H9 (cell line): Measurements from ENCODE around the gene DLD. TPM values are rescaled to one million over a fixed set of nuclear protein-coding genes. Genes with fewer than 3 reads are reported as not detected.

Source experiments
- DNase-seq: peaks from one replicate; pipeline ENCODE4 v3.0.0-alpha.2; 2017
- H2AFZ ChIP-seq: one replicate; pipeline ENCODE4 v1.6.1; 2013; ENCODE audit warnings: mild to moderate bottlenecking, low read length, control low read depth, moderate library complexity
- H2AK5ac ChIP-seq: 2 replicates; pipeline ENCODE4 v1.6.1; 2013; ENCODE audit warnings: low read length, control low read depth, mixed read lengths; ENCODE audit not compliant: insufficient read length
- H2BK120ac ChIP-seq: one replicate; pipeline ENCODE4 v1.6.1; 2013; ENCODE audit warnings: low read depth, mild to moderate bottlenecking, low read length, control low read depth, inconsistent platforms; ENCODE audit not compliant: poor library complexity, severe bottlenecking
- H2BK12ac ChIP-seq: 2 replicates; pipeline ENCODE4 v1.6.1; 2013; ENCODE audit warnings: low read length, control low read depth, mixed read lengths, low read depth; ENCODE audit not compliant: insufficient read length
- H2BK15ac ChIP-seq: 2 replicates; pipeline ENCODE4 v1.6.1; 2013; ENCODE audit warnings: low read depth, low read length, control low read depth
- H2BK20ac ChIP-seq: one replicate; pipeline ENCODE4 v1.6.1; 2013; ENCODE audit warnings: low read depth, mild to moderate bottlenecking, low read length, control low read depth, inconsistent platforms; ENCODE audit not compliant: poor library complexity, severe bottlenecking
- H2BK5ac ChIP-seq: 2 replicates; pipeline ENCODE4 v1.6.1; 2013; ENCODE audit warnings: low read length, control low read depth, mixed read lengths; ENCODE audit not compliant: insufficient read length
- H3K14ac ChIP-seq: 2 replicates; pipeline ENCODE4 v1.6.1; 2013; ENCODE audit warnings: low read length, control low read depth; ENCODE audit not compliant: insufficient read depth
- H3K18ac ChIP-seq: 2 replicates; pipeline ENCODE4 v1.6.1; 2013; ENCODE audit warnings: low read depth, mild to moderate bottlenecking, mixed read lengths, low read length, control low read depth; ENCODE audit not compliant: insufficient read length
- H3K23ac ChIP-seq: 2 replicates; pipeline ENCODE4 v1.6.1; 2013; ENCODE audit warnings: low read length, control low read depth, mixed read lengths, low read depth; ENCODE audit not compliant: insufficient read length
- H3K23me2 ChIP-seq: 2 replicates; pipeline ENCODE4 v1.6.1; 2013; ENCODE audit warnings: low read depth, mild to moderate bottlenecking, mixed read lengths, low read length, control low read depth; ENCODE audit not compliant: insufficient read length, poor library complexity, severe bottlenecking
- H3K27ac ChIP-seq: 2 replicates; pipeline ENCODE4 v1.5.1; 2013; ENCODE audit warnings: low read length, control low read depth, mixed read lengths, low read depth; ENCODE audit not compliant: insufficient read length
- H3K27me3 ChIP-seq: 2 replicates; pipeline ENCODE4 v1.6.1; 2013; ENCODE audit warnings: low read length, control low read depth, inconsistent platforms; ENCODE audit not compliant: insufficient read depth
- H3K4ac ChIP-seq: 2 replicates; pipeline ENCODE4 v1.6.1; 2013; ENCODE audit warnings: low read depth, mild to moderate bottlenecking, control low read depth, inconsistent platforms, low read length, moderate library complexity
- H3K4me1 ChIP-seq: 2 replicates; pipeline ENCODE4 v1.6.1; 2013; ENCODE audit warnings: low read length, control low read depth, inconsistent platforms; ENCODE audit not compliant: insufficient read depth
- H3K4me2 ChIP-seq: 2 replicates; pipeline ENCODE4 v1.6.1; 2013; ENCODE audit warnings: low read length, control low read depth, mixed read lengths; ENCODE audit not compliant: insufficient read length, insufficient read depth
- H3K56ac ChIP-seq: 2 replicates; pipeline ENCODE4 v1.6.1; 2013; ENCODE audit warnings: low read depth, mild to moderate bottlenecking, mixed read lengths, low read length, control low read depth; ENCODE audit not compliant: insufficient read length
- H3K79me1 ChIP-seq: 2 replicates; pipeline ENCODE4 v1.6.1; 2013; ENCODE audit warnings: low read depth, mild to moderate bottlenecking, moderate library complexity, low read length, control low read depth, inconsistent platforms; ENCODE audit not compliant: insufficient read depth, poor library complexity, severe bottlenecking
- H3K79me2 ChIP-seq: 2 replicates; pipeline ENCODE4 v1.6.1; 2013; ENCODE audit warnings: low read length, control low read depth, inconsistent platforms; ENCODE audit not compliant: insufficient read depth
- H3K9ac ChIP-seq: 2 replicates; pipeline ENCODE4 v1.6.1; 2013; ENCODE audit warnings: low read length, control low read depth, mixed read lengths; ENCODE audit not compliant: insufficient read length; ENCODE audit errors: extremely low read depth
- H3K9me3 ChIP-seq: one replicate; pipeline ENCODE4 v1.6.1; 2013; ENCODE audit warnings: low read depth, low read length, inconsistent platforms; ENCODE audit not compliant: control insufficient read depth
- H3T11ph ChIP-seq: one replicate; pipeline ENCODE4 v1.6.1; 2013; ENCODE audit warnings: mild to moderate bottlenecking, low read length, control low read depth, inconsistent platforms
- H4K20me1 ChIP-seq: one replicate; pipeline ENCODE4 v1.6.1; 2013; ENCODE audit not compliant: control insufficient read depth, insufficient read length, insufficient read depth
- H4K5ac ChIP-seq: 2 replicates; pipeline ENCODE4 v1.6.1; 2013; ENCODE audit warnings: low read depth, mild to moderate bottlenecking, mixed read lengths, low read length, control low read depth; ENCODE audit not compliant: insufficient read length
- H4K8ac ChIP-seq: replicated peaks from 2 replicates; pipeline ENCODE4 v1.6.1; 2013; ENCODE audit warnings: low read length, control low read depth, mixed read lengths, low read depth; ENCODE audit not compliant: insufficient read length
- H4K91ac ChIP-seq: 2 replicates; pipeline ENCODE4 v1.6.1; 2013; ENCODE audit warnings: low read depth, mild to moderate bottlenecking, moderate library complexity, mixed read lengths, low read length, control low read depth; ENCODE audit not compliant: insufficient read length
- H3K27ac Mint-ChIP-seq, 3 experiments: 2 replicates in 2 of 3; 3 replicates in 1 of 3; pipeline ENCODE4 v1.8.0; 2020 to 2021; ENCODE audit warnings: mixed read lengths in 3 of 3, mild to moderate bottlenecking in 1 of 3, moderate library complexity in 1 of 3
- H3K27me3 Mint-ChIP-seq: 2 replicates; pipeline ENCODE4 v1.8.0; 2021; ENCODE audit warnings: low read depth, mild to moderate bottlenecking, moderate library complexity, mixed read lengths
- H3K36me3 Mint-ChIP-seq, 3 experiments: 2 replicates in 2 of 3; 3 replicates in 1 of 3; pipeline ENCODE4 v1.8.0; 2020 to 2021; ENCODE audit warnings: low read depth in 3 of 3, mixed read lengths in 3 of 3; ENCODE audit not compliant: insufficient read depth in 1 of 3
- H3K4me1 Mint-ChIP-seq, 2 experiments: 2 replicates each; pipeline ENCODE4 v1.8.0; 2020; ENCODE audit warnings: mixed read lengths in 2 of 2
- H3K4me3 Mint-ChIP-seq, 2 experiments: 2 replicates in 1 of 2; 3 replicates in 1 of 2; pipeline ENCODE4 v1.8.0; 2020 to 2021; ENCODE audit warnings: mild to moderate bottlenecking in 2 of 2, mixed read lengths in 2 of 2, moderate library complexity in 1 of 2
- H3K9me3 Mint-ChIP-seq, 2 experiments: 2 replicates in 1 of 2; 3 replicates in 1 of 2; pipeline ENCODE4 v1.8.0; 2020; ENCODE audit warnings: mild to moderate bottlenecking in 2 of 2, mixed read lengths in 2 of 2, moderate library complexity in 1 of 2
- CTCF ChIP-seq: fragments of 200-600 bp; sonication (generic); conservative IDR thresholded peaks from 3 replicates; pipeline ENCODE4 v1.8.0; 2021; ENCODE audit warnings: antibody characterized with exemption, mild to moderate bottlenecking
- WGBS: extraction: QIAGEN DNeasy Blood & Tissue Kit; methylation state at CpG from one replicate; pipeline ENCODE4 v1.1.7; 2013; ENCODE audit warnings: missing lambda C conversion rate, low lambda C conversion rate, mixed read lengths; ENCODE audit not compliant: insufficient read length; ENCODE audit errors: extremely low coverage; 5-methylcytosine and 5-hydroxymethylcytosine counted together
- total RNA-seq: library from RNA; stranded (reverse); gene quantifications from 2 replicates; pipeline ENCODE4 v1.2.1, GENCODE V29; 2021

The DLD gene
- total RNA-seq, 1 experiment from 2014 or later, result 93.7 TPM

GRCh38 chr7:107876916-107877315 lies 14.1 kb upstream of the DLD start:
- peaks cover 0 to 3% of the 10 kb centered on the region in 2 experiments; a peak in 1 of 4 replicates for H3K4me1 Mint-ChIP-seq

More at GRCh38 chr7:107876916-107877315, 14.1 kb upstream of the DLD start:
- no CpG with 5 or more reads among the region's 2 CpGs for WGBS
- H2AK5ac ChIP-seq, result no peak overlapping the region
- no peak overlapping the region for H3K23ac ChIP-seq
- no peaks in the 10 kb centered on the region for H3K9me3 ChIP-seq
- no peak overlapping the region for H4K5ac ChIP-seq
- no peaks in the 10 kb centered on the region for H3K79me1 ChIP-seq
- no peaks in the 10 kb centered on the region for H3K4me1 ChIP-seq
- no peak for TF ChIP-seq CTCF
- no peak overlapping the region for H3K27ac Mint-ChIP-seq
- H3K9ac ChIP-seq, result no peak overlapping the region
- H3K18ac ChIP-seq, result no peak overlapping the region
- H3K14ac ChIP-seq, result no peak overlapping the region
- H3K4me2 ChIP-seq, result no peak overlapping the region
- H3K79me2 ChIP-seq, result no peaks in the 10 kb centered on the region
- H2BK120ac ChIP-seq, result no peak overlapping the region
- no peak overlapping the region for H3K4me3 Mint-ChIP-seq
- no peak overlapping the region for H2BK15ac ChIP-seq
- no peaks in the 10 kb centered on the region for H3K9me3 Mint-ChIP-seq
- H3K23me2 ChIP-seq, result no peaks in the 10 kb centered on the region
- no peak overlapping the region for H3K4ac ChIP-seq
- no peak overlapping the region for H4K8ac ChIP-seq
- H2AFZ ChIP-seq, result no peak overlapping the region
- H3K36me3 Mint-ChIP-seq, result no peaks in the 10 kb centered on the region
- no peak overlapping the region for H3T11ph ChIP-seq
- DNase-seq, result no peak
- no peaks in the 10 kb centered on the region for H4K20me1 ChIP-seq
- H2BK12ac ChIP-seq, result no peak overlapping the region
- H3K27ac ChIP-seq, result no peak overlapping the region
- H2BK20ac ChIP-seq, result no peak overlapping the region
- H3K56ac ChIP-seq, result no peak overlapping the region
- no peaks in the 10 kb centered on the region for H3K27me3 ChIP-seq
- H4K91ac ChIP-seq, result no peak overlapping the region
- no peak overlapping the region for H2BK5ac ChIP-seq
- H3K27me3 Mint-ChIP-seq, result no peaks in the 10 kb centered on the region
